GM23338 (cell line): Measurements from ENCODE around the gene TJAP1. TPM values are rescaled to one million over a fixed set of nuclear protein-coding genes. Genes with fewer than 3 reads are reported as not detected.

Source experiments
- ATAC-seq: fragments of 200-7000 bp; cut with Tn5 transposase; 3 replicates; pipeline ENCODE4 v1.9.1; 2020
- DNase-seq: peaks from one replicate; pipeline ENCODE4 v3.0.0-alpha.2; 2015; ENCODE audit warnings: low spot score
- H2AFZ ChIP-seq: fragments of 200-600 bp; sonication (generic); 2 replicates; pipeline ENCODE4 v1.8.0; 2016; ENCODE audit warnings: antibody characterized with exemption, mild to moderate bottlenecking, moderate library complexity
- H3F3A ChIP-seq: fragments of 200-600 bp; sonication (generic); replicated peaks from 2 replicates; pipeline ENCODE4 v1.8.0; 2017; ENCODE audit warnings: antibody characterized with exemption, mixed run types, low read depth
- H3K27ac ChIP-seq: fragments of 200-600 bp; sonication (generic); 2 replicates; pipeline ENCODE4 v1.6.1; 2016; ENCODE audit warnings: low read depth
- H3K27me3 ChIP-seq: fragments of 200-600 bp; sonication (generic); 2 replicates; pipeline ENCODE4 v1.8.0; 2016; ENCODE audit warnings: mild to moderate bottlenecking, mixed run types, moderate library complexity; ENCODE audit not compliant: insufficient read depth
- H3K36me3 ChIP-seq: fragments of 200-600 bp; sonication (generic); 2 replicates; pipeline ENCODE4 v1.8.0; 2016; ENCODE audit warnings: mild to moderate bottlenecking; ENCODE audit not compliant: insufficient read depth
- H3K4me1 ChIP-seq: fragments of 200-600 bp; sonication (generic); 2 replicates; pipeline ENCODE4 v1.8.0; 2016; ENCODE audit warnings: mild to moderate bottlenecking, moderate library complexity; ENCODE audit not compliant: insufficient read depth
- H3K4me2 ChIP-seq: fragments of 200-600 bp; sonication (generic); 2 replicates; pipeline ENCODE4 v1.7.1; 2017; ENCODE audit warnings: mixed run types
- H3K4me3 ChIP-seq: fragments of 200-600 bp; sonication (generic); 2 replicates; pipeline ENCODE4 v1.6.1; 2016; ENCODE audit warnings: mixed run types
- H3K79me2 ChIP-seq: fragments of 200-600 bp; sonication (generic); replicated peaks from 2 replicates; pipeline ENCODE4 v1.8.0; 2017; ENCODE audit warnings: mild to moderate bottlenecking; ENCODE audit not compliant: insufficient read depth
- H3K9me2 ChIP-seq: fragments of 200-600 bp; sonication (generic); 2 replicates; pipeline ENCODE4 v1.8.0; 2017; ENCODE audit not compliant: insufficient read depth
- H4K20me1 ChIP-seq: fragments of 200-600 bp; sonication (generic); replicated peaks from 2 replicates; pipeline ENCODE4 v1.8.0; 2017; ENCODE audit warnings: mild to moderate bottlenecking; ENCODE audit not compliant: insufficient read depth
- H3K27ac Mint-ChIP-seq: 2 replicates; pipeline ENCODE4 v1.8.0; 2020; ENCODE audit warnings: inconsistent platforms, mild to moderate bottlenecking, moderate library complexity, mixed read lengths
- H3K27me3 Mint-ChIP-seq: 3 replicates; pipeline ENCODE4 v1.8.0; 2022; ENCODE audit warnings: low read depth, mild to moderate bottlenecking, moderate library complexity, mixed read lengths, inconsistent platforms; ENCODE audit not compliant: insufficient read depth, poor library complexity
- H3K36me3 Mint-ChIP-seq: 3 replicates; pipeline ENCODE4 v1.8.0; 2021; ENCODE audit warnings: low read depth, mild to moderate bottlenecking, inconsistent platforms, moderate library complexity, mixed read lengths
- H3K4me1 Mint-ChIP-seq: 3 replicates; pipeline ENCODE4 v1.8.0; 2020; ENCODE audit warnings: mild to moderate bottlenecking, inconsistent platforms, mixed read lengths
- H3K4me3 Mint-ChIP-seq: 3 replicates; pipeline ENCODE4 v1.8.0; 2021; ENCODE audit warnings: moderate library complexity, mild to moderate bottlenecking, inconsistent platforms, mixed read lengths
- H3K9me3 Mint-ChIP-seq: 3 replicates; pipeline ENCODE4 v1.8.0; 2020; ENCODE audit warnings: moderate library complexity, mild to moderate bottlenecking, inconsistent platforms, mixed read lengths
- CTCF ChIP-seq, 2 experiments: fragments of 200-600 bp in 1 of 2; sonication (generic) in 1 of 2; conservative IDR thresholded peaks; 2 replicates each; pipeline versions ENCODE4 v1.5.1 to v1.6.1; 2016 to 2017; ENCODE audit warnings: antibody characterized with exemption in 2 of 2, low read depth in 2 of 2, mild to moderate bottlenecking in 2 of 2, moderate library complexity in 1 of 2
- ETS1 ChIP-seq: IDR thresholded peaks from 2 replicates; pipeline ENCODE4 v1.6.1; 2016; ENCODE audit warnings: antibody characterized with exemption
- EZH2 ChIP-seq: fragments of 200-600 bp; sonication (generic); IDR thresholded peaks from one replicate; pipeline ENCODE4 v1.8.0; 2017; ENCODE audit warnings: antibody characterized with exemption, mild to moderate bottlenecking, low read depth; ENCODE audit not compliant: unreplicated experiment
- JUNB ChIP-seq: IDR thresholded peaks from one replicate; pipeline ENCODE4 v1.6.1; 2016; ENCODE audit warnings: antibody characterized with exemption; ENCODE audit not compliant: unreplicated experiment
- POLR2AphosphoS5 ChIP-seq: IDR thresholded peaks from 2 replicates; pipeline ENCODE4 v1.6.1; 2016; ENCODE audit warnings: antibody characterized with exemption, low read depth
- STAT1 ChIP-seq: IDR thresholded peaks from one replicate; pipeline ENCODE4 v1.6.1; 2016; ENCODE audit warnings: antibody characterized with exemption; ENCODE audit not compliant: unreplicated experiment
- ZNF114 ChIP-seq: fragments of 250-450 bp; sonication (Bioruptor Pico); IDR thresholded peaks from 2 replicates; pipeline ENCODE4 v1.5.0; 2020; ENCODE audit warnings: mild to moderate bottlenecking, moderate library complexity
- ZNF331 ChIP-seq: fragments of 250-450 bp; sonication (Bioruptor Pico); IDR thresholded peaks from 2 replicates; pipeline ENCODE4 v1.5.0; 2020; ENCODE audit warnings: low read depth, mild to moderate bottlenecking, moderate library complexity
- ZNF462 ChIP-seq: fragments of 250-450 bp; sonication (Bioruptor Pico); IDR thresholded peaks from 2 replicates; pipeline ENCODE4 v1.5.0; 2020; ENCODE audit warnings: mild to moderate bottlenecking, moderate library complexity
- polyA plus RNA-seq: library from polyadenylated mRNA; unstranded; fragments of >200 nt; fragmentation: Nextera tagmentation; extraction: Ambion mirVana; gene quantifications from 2 replicates; pipeline ENCODE4 v1.2.1, GENCODE V29; 2016
- total RNA-seq: library from RNA; depleted of rRNA; stranded (reverse); fragments of >200 nt; shearing (Covaris generic); gene quantifications from 2 replicates; pipeline ENCODE4 v1.2.3, GENCODE V29; 2014

The TJAP1 gene
- total and polyA plus RNA-seq, 2 experiments from 2014 or later: 17.6 to 34.3 TPM

DNA sequence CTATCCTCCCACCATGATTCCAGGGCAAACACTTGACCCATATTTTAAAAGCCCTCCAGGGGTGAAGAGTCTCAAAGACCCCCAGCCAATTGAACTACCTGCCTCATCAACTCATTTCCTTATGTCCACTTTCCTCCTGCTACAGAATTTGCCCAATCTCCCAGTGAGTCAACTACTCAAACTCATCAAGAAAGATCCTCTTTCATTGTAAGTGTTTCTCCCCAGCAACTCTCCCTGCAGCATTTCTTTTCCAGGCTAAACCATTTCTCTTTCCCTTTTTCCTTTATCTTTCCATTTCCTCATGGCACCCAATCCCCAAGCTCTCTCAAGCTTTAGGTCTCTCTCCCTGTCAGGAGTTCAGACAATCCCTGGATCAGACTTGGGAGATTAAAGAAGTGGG is 23.5 kb upstream of the TJAP1 start:
- TF ChIP-seq ZNF114 (CRISPR knock-in tag) (no peak), STAT1 (no peak), POLR2AphosphoS5 (no peak), JUNB (no peak), EZH2 (no peak), ZNF462 (no peak)
- H3K9me2 ChIP-seq: no peaks in the 10 kb centered on the region
- no peak overlapping the region for H3K4me3 ChIP-seq
- H3K27ac ChIP-seq: no peak overlapping the region
- H2AFZ ChIP-seq: no peak overlapping the region
- H3K36me3 ChIP-seq: no peaks in the 10 kb centered on the region
- ATAC-seq: no peak
- peak overlapping the region; percentile 73; the same call in 1 of the 3 replicates for H3K4me3 Mint-ChIP-seq
- 0 out of 2 replicates have a peak, but pooled peaks cover 7% of the 10 kb centered on the region for H3F3A ChIP-seq
- H3K4me1 ChIP-seq: no peaks in the 10 kb centered on the region
- peaks cover 4% of the 10 kb centered on the region; the same call in 1 of the 2 replicates for H4K20me1 ChIP-seq
- no peaks in the 10 kb centered on the region for H3K79me2 ChIP-seq
- H3K4me2 ChIP-seq: 0 out of 2 replicates have a peak overlapping the region, but pooled peaks have one; percentile 97
- no peak overlapping the region for H3K27ac Mint-ChIP-seq
- peaks cover 11% of the 10 kb centered on the region for H3K4me1 Mint-ChIP-seq
- peaks cover 2% of the 10 kb centered on the region; the same call in 2 of the 3 replicates for H3K36me3 Mint-ChIP-seq
- peaks cover 3% of the 10 kb centered on the region; the same call in 2 of the 3 replicates for H3K9me3 Mint-ChIP-seq
- H3K27me3 Mint-ChIP-seq: peaks cover 45% of the 10 kb centered on the region
- DNase-seq: no peak
- H3K27me3 ChIP-seq: peaks cover 42% of the 10 kb centered on the region

- ATAC-seq (peak; percentile 86), DNase-seq (peak; percentile 93)
- no peak for TF ChIP-seq EZH2
- TF ChIP-seq STAT1: no peak
- no peak for TF ChIP-seq ZNF331 (CRISPR knock-in tag)
- no peak for TF ChIP-seq ETS1
- peak; percentile 81 to 94; a peak in 3 of 4 replicates for TF ChIP-seq CTCF (conservative IDR thresholded peaks at IDR 0.05; ENCODE audit: low read depth in 2 of 2)
These were observed 23.1 kb upstream of the TJAP1 start for GRCh38 chr6:43454290-43454695.

More at GRCh38 chr6:43454290-43454695, 23.1 kb upstream of the TJAP1 start:
- Mint-ChIP-seq H3K27me3 (peaks cover 44% of the 10 kb centered on the region), H3K4me1 (peaks cover 11% of the 10 kb centered on the region), H3K9me3 (peaks cover 3% of the 10 kb centered on the region; the same call in 2 of the 3 replicates), H3K36me3 (peaks cover 2% of the 10 kb centered on the region; the same call in 2 of the 3 replicates), H3K4me3 (peak overlapping the region; percentile 73), H3K27ac (no peak overlapping the region)
- H3K4me1 ChIP-seq: no peaks in the 10 kb centered on the region
- no peaks in the 10 kb centered on the region for H3K79me2 ChIP-seq
- no peak overlapping the region for H3K27ac ChIP-seq
- H3K4me3 ChIP-seq: peak overlapping the region; percentile 76
- peaks cover 4% of the 10 kb centered on the region; the same call in 1 of the 2 replicates for H4K20me1 ChIP-seq
- 0 out of 2 replicates have a peak, but pooled peaks cover 7% of the 10 kb centered on the region for H3F3A ChIP-seq
- peaks cover 42% of the 10 kb centered on the region for H3K27me3 ChIP-seq
- H3K36me3 ChIP-seq: no peaks in the 10 kb centered on the region
- peak overlapping the region; percentile 97; the same call in 1 of the 2 replicates for H3K4me2 ChIP-seq
- H2AFZ ChIP-seq: no peak overlapping the region; the same call in 1 of the 2 replicates
- H3K9me2 ChIP-seq: no peaks in the 10 kb centered on the region
